ENCODE results near the gene RPP25L.

DNA sequence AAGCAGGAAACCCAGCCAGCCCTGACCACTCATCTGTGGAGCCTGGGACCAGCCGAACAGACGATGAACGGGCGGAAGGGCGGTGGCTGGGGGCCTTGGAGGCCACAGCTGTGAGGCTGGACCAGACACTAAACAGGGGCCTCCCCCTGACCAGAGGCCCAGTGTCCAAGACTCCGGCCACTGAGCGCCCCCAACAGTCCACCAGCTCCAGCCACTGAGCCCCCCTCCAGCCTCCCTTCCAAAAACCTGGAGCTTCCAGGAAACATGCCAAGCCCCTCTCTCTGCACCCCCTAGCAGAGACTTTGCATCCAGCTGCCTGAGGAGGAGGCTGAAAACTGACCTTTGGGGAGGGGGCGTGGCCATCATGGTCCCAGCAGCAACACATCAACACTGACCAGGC is 45.6 kb downstream of the RPP25L start:
- TF ChIP-seq POLR2A (IDR thresholded peaks at IDR 0.05; ENCODE audit: low read length) (no peak), GATA1 (IDR thresholded peaks at IDR 0.05; ENCODE audit: low read depth, low read length) (no peak)
